ENCODE results near the gene EXOC3L1.

DNA sequence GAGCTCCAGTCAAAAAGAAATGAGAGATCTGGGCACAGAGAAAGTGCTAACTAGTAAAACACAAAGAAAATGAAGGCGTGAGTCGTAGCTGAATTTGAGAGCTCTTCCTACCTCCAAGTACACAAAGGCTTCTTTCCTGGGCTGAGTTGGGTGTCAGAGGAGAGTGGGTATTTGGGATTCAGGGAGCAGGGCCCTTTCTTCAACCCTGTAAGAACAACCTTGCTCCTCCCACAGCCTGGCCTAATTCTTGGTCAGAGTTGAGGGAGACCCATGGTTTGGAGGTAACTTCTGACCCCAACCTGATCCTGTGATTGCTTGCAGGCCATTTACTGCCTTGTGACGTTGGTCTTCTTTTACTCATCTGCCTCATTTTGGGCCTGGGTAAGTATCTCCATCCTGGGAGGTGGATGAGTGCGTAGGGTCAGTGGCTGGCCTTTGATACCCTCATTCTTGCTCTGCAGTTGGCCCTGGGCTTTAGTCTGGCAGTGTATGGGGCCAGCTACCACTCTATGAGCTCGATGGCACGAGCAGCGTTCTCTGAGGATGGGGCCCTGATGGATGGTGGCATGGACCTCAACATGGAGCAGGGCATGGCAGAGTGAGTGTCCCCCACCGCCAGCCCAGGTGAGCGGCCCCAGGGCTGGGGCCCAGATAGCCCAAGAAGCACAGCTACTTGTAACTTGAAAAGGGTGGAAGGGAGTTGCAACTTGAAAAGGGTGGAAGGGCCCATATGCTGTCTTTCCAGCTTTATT lies 38.3 kb upstream of the EXOC3L1 start:
- TF ChIP-seq, protein P1, sequence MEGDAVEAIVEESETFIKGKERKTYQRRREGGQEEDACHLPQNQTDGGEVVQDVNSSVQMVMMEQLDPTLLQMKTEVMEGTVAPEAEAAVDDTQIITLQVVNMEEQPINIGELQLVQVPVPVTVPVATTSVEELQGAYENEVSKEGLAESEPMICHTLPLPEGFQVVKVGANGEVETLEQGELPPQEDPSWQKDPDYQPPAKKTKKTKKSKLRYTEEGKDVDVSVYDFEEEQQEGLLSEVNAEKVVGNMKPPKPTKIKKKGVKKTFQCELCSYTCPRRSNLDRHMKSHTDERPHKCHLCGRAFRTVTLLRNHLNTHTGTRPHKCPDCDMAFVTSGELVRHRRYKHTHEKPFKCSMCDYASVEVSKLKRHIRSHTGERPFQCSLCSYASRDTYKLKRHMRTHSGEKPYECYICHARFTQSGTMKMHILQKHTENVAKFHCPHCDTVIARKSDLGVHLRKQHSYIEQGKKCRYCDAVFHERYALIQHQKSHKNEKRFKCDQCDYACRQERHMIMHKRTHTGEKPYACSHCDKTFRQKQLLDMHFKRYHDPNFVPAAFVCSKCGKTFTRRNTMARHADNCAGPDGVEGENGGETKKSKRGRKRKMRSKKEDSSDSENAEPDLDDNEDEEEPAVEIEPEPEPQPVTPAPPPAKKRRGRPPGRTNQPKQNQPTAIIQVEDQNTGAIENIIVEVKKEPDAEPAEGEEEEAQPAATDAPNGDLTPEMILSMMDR (IDR thresholded peaks at IDR 0.05) = no peak
- TF ChIP-seq POLR2AphosphoS5 (IDR thresholded peaks at IDR 0.05) = no peak
